Mesothelial cell of epicardium (in vitro differentiated cells): ENCODE results near the gene AMBRA1. TPM values are rescaled to one million over a fixed set of nuclear protein-coding genes. Genes with fewer than 3 reads are reported as not detected.

Experiments used
- DNase-seq, 2 experiments: peaks; one replicate each; pipeline ENCODE4 v3.0.0; 2021; ENCODE audit warnings: low spot score in 2 of 2; ENCODE audit not compliant: unreplicated experiment in 2 of 2
- H3K27ac Mint-ChIP-seq: 2 replicates; pipeline ENCODE4 v1.8.0; 2021; ENCODE audit warnings: mixed read lengths
- H3K27me3 Mint-ChIP-seq: 2 replicates; pipeline ENCODE4 v1.8.0; 2021; ENCODE audit warnings: low read depth, mixed read lengths
- H3K36me3 Mint-ChIP-seq: 2 replicates; pipeline ENCODE4 v1.8.0; 2021; ENCODE audit warnings: mixed read lengths
- H3K4me1 Mint-ChIP-seq: 2 replicates; pipeline ENCODE4 v1.8.0; 2021; ENCODE audit warnings: mixed read lengths
- H3K4me3 Mint-ChIP-seq: 2 replicates; pipeline ENCODE4 v1.8.0; 2021; ENCODE audit warnings: mild to moderate bottlenecking, moderate library complexity, mixed read lengths
- H3K9me3 Mint-ChIP-seq: 2 replicates; pipeline ENCODE4 v1.8.0; 2021; ENCODE audit warnings: mixed read lengths
- CTCF ChIP-seq: fragments of 200-600 bp; sonication (generic); IDR thresholded peaks from one replicate; pipeline ENCODE4 v1.5.0; 2021; ENCODE audit warnings: antibody characterized with exemption; ENCODE audit not compliant: unreplicated experiment
- total RNA-seq: library from RNA; stranded (reverse); gene quantifications from 3 replicates; pipeline ENCODE4 v1.2.1, GENCODE V29; 2021

AMBRA1 gene
- total RNA-seq, 1 donor from 2014 or later: 48.4 TPM

- H3K4me3 Mint-ChIP-seq: no peak overlapping the region
- no peak overlapping the region for H3K27ac Mint-ChIP-seq
- no peak for TF ChIP-seq CTCF
- H3K9me3 Mint-ChIP-seq: no peaks in the 10 kb centered on the region
- no peaks in the 10 kb centered on the region for H3K4me1 Mint-ChIP-seq
- no peaks in the 10 kb centered on the region for H3K27me3 Mint-ChIP-seq
- H3K36me3 Mint-ChIP-seq: no peaks in the 10 kb centered on the region
- DNase-seq: no peak
Observed at GRCh38 chr11:46609386-46609785, 15.6 kb upstream of the AMBRA1 start.

GRCh38 chr11:46607516-46607915 is 13.7 kb upstream of the AMBRA1 start:
- Mint-ChIP-seq H3K4me1 (no peaks in the 10 kb centered on the region), H3K36me3 (no peaks in the 10 kb centered on the region), H3K4me3 (no peak overlapping the region), H3K27ac (no peak overlapping the region), H3K27me3 (no peaks in the 10 kb centered on the region), H3K9me3 (no peaks in the 10 kb centered on the region)
- DNase-seq: no peak
- TF ChIP-seq CTCF: no peak

- no peaks in the 10 kb centered on the region for H3K9me3 Mint-ChIP-seq
- DNase-seq: no peak
- H3K27ac Mint-ChIP-seq: no peak overlapping the region
- H3K27me3 Mint-ChIP-seq: no peaks in the 10 kb centered on the region
- no peak overlapping the region for H3K4me3 Mint-ChIP-seq
- H3K4me1 Mint-ChIP-seq: peaks cover 6% of the 10 kb centered on the region
- no peaks in the 10 kb centered on the region for H3K36me3 Mint-ChIP-seq
- TF ChIP-seq CTCF: no peak
Observed at GRCh38 chr11:46604796-46605195, 11.0 kb upstream of the AMBRA1 start.

GRCh38 chr11:46603704-46604308 is 10.0 kb upstream of the AMBRA1 start:
- Mint-ChIP-seq H3K36me3 (no peaks in the 10 kb centered on the region), H3K4me1 (peaks cover 6% of the 10 kb centered on the region), H3K4me3 (no peak overlapping the region), H3K27ac (no peak overlapping the region), H3K9me3 (no peaks in the 10 kb centered on the region), H3K27me3 (no peaks in the 10 kb centered on the region)
- TF ChIP-seq CTCF: no peak
- no peak for DNase-seq

- H3K4me3 Mint-ChIP-seq: no peak overlapping the region
- H3K36me3 Mint-ChIP-seq: no peaks in the 10 kb centered on the region
- peaks cover 6% of the 10 kb centered on the region for H3K4me1 Mint-ChIP-seq
- H3K27me3 Mint-ChIP-seq: no peaks in the 10 kb centered on the region
- no peak for DNase-seq
- no peak for TF ChIP-seq CTCF
- no peak overlapping the region for H3K27ac Mint-ChIP-seq
- no peaks in the 10 kb centered on the region for H3K9me3 Mint-ChIP-seq
Observed at GRCh38 chr11:46601129-46601528, 7.3 kb upstream of the AMBRA1 start.
